ENCODE data around the gene DNMBP. TPM values are rescaled to one million over a fixed set of nuclear protein-coding genes. Genes with fewer than 3 reads are reported as not detected.
A peak's percentile ranks its signal among the peaks of the same experiment; 100 is the strongest.

Gene DNMBP
- total and polyA plus RNA-seq, 2 of the 8 experiments (the other 6 are each of a cell fraction or from before 2014, with no cell fraction given) = 19.1 to 26.4 TPM

- no peak for DNase-seq (ENCODE audit: low read depth in 1 of 2, low spot score in 2 of 2)
These were observed 11.1 kb upstream of the DNMBP start for GRCh38 chr10:100020886-100021253.

More at GRCh38 chr10:100020886-100021253, 11.1 kb upstream of the DNMBP start:
- H3K79me2 ChIP-seq (ENCODE audit: control insufficient read depth in 1 of 2, insufficient read depth in 2 of 2, low read length in 2 of 2) = no peaks in the 10 kb centered on the region
- no peaks in the 10 kb centered on the region for H3K79me1 ChIP-seq (ENCODE audit: low read depth, low read length)
- H2AK5ac ChIP-seq (ENCODE audit: low read depth, low read length) = no peak overlapping the region
- FAIRE-seq = no peak
- H3K9ac ChIP-seq (replicated peaks in 1 of 4; ENCODE audit: extremely low read depth in 1 of 4, low read depth in 3 of 4, low read length in 3 of 4) = no peak overlapping the region
- H2BK120ac ChIP-seq (replicated peaks; ENCODE audit: low read depth, low read length) = no peak overlapping the region
- no peak overlapping the region for H3K4me2 ChIP-seq (ENCODE audit: insufficient read depth in 1 of 2, low read depth in 2 of 2, low read length in 2 of 2)
- no peak overlapping the region for H2BK20ac ChIP-seq (ENCODE audit: low read length)
- H3K23ac ChIP-seq (ENCODE audit: insufficient read length) = no peak overlapping the region
- H4K5ac ChIP-seq (ENCODE audit: insufficient read length, low read depth, low read length) = no peak overlapping the region
- no peaks in the 10 kb centered on the region for H3K23me2 ChIP-seq (ENCODE audit: low read depth, low read length)
- no peaks in the 10 kb centered on the region for H3K27me3 ChIP-seq (replicated peaks in 1 of 4; ENCODE audit: control insufficient read depth in 3 of 4, extremely low read depth in 1 of 4, insufficient read depth in 3 of 4, low read length in 3 of 4)
- ChIA-PET CTCF (ENCODE audit: partially characterized antibody) (interaction anchor here (0.9 to 6.0 kb wide), 10 partner anchors 9 to 124 kb away, joined by 3 to 33 read pairs (median 5); partner anchors contain the start of gene DNMBP), POLR2A (ENCODE audit: partially characterized antibody) (interaction anchor here (0.8 to 1.8 kb wide), 2 partner anchors 11 to 107 kb away, joined by 4 to 8 read pairs; partner anchors contain the start of gene DNMBP)
- H4K91ac ChIP-seq (replicated peaks; ENCODE audit: insufficient read length, low read length) = no peak overlapping the region
- H2BK5ac ChIP-seq (ENCODE audit: low read depth, low read length) = no peak overlapping the region
- H3K4me1 ChIP-seq (replicated peaks in 1 of 4; ENCODE audit: control insufficient read depth in 3 of 4, insufficient read depth in 4 of 4, low read length in 3 of 4) = peaks cover 0 to 7% (median 1%) of the 10 kb centered on the region in 4 experiments; a peak in 5 of 7 replicates
- no peak overlapping the region for H2BK12ac ChIP-seq (ENCODE audit: low read depth, low read length)
- H3K36me3 ChIP-seq (ENCODE audit: control insufficient read depth in 2 of 4, insufficient read depth in 4 of 4, low read length in 3 of 4) = no peaks in the 10 kb centered on the region
- no peak overlapping the region for H3K14ac ChIP-seq (ENCODE audit: insufficient read length)
- 0 out of 2 replicates have a peak overlapping the region, but pooled peaks have one; percentile 66 for H2AFZ ChIP-seq (ENCODE audit: low read length)
- TF ChIP-seq RFX5 (IDR thresholded peaks at IDR 0.05; ENCODE audit: borderline replicate concordance, low read depth, low read length) (no peak), MAX (IDR thresholded peaks at IDR 0.05) (0 out of 2 replicates have a peak, but pooled peaks have one; percentile 23)
- H4K20me1 ChIP-seq (replicated peaks in 1 of 2; ENCODE audit: control insufficient read depth in 1 of 2, insufficient read depth in 2 of 2, low read length in 2 of 2) = no peaks in the 10 kb centered on the region
- no peak overlapping the region for H3K56ac ChIP-seq (replicated peaks; ENCODE audit: insufficient read length, low read depth, low read length)
- no peak overlapping the region for H4K8ac ChIP-seq (ENCODE audit: extremely low read depth, insufficient read depth, low read length)
- H2BK15ac ChIP-seq (ENCODE audit: low read length) = no peak overlapping the region
- H3K4me3 ChIP-seq (ENCODE audit: extremely low read depth in 1 of 4, insufficient read depth in 2 of 4, low read depth in 3 of 4, low read length in 4 of 4) = no peak overlapping the region
- no peaks in the 10 kb centered on the region for H3K9me3 ChIP-seq (ENCODE audit: insufficient read depth in 2 of 2, low read depth in 1 of 2, low read length in 1 of 2)
- no peak overlapping the region for H3K4ac ChIP-seq (replicated peaks; ENCODE audit: insufficient read length, low read depth, low read length)
- H3K18ac ChIP-seq (ENCODE audit: extremely low read depth, low read length) = no peak overlapping the region
- no peak overlapping the region for H3K27ac ChIP-seq (ENCODE audit: low read depth, low read length)
- WGBS, 2 experiments (ENCODE audit: extremely low coverage in 1 of 2, insufficient coverage in 1 of 2, insufficient read length in 1 of 2, insufficient replicate concordance in 2 of 2, low coverage in 1 of 2, low lambda C conversion rate in 2 of 2, missing lambda C conversion rate in 1 of 2) = 85% methylated on average over 7 of the region's 11 CpGs; no CpG with 5 or more reads in 1 of the 2 experiments

Data from H1 (cell line).